ENCODE results near the gene LHX4.

The LHX4 gene

DNA sequence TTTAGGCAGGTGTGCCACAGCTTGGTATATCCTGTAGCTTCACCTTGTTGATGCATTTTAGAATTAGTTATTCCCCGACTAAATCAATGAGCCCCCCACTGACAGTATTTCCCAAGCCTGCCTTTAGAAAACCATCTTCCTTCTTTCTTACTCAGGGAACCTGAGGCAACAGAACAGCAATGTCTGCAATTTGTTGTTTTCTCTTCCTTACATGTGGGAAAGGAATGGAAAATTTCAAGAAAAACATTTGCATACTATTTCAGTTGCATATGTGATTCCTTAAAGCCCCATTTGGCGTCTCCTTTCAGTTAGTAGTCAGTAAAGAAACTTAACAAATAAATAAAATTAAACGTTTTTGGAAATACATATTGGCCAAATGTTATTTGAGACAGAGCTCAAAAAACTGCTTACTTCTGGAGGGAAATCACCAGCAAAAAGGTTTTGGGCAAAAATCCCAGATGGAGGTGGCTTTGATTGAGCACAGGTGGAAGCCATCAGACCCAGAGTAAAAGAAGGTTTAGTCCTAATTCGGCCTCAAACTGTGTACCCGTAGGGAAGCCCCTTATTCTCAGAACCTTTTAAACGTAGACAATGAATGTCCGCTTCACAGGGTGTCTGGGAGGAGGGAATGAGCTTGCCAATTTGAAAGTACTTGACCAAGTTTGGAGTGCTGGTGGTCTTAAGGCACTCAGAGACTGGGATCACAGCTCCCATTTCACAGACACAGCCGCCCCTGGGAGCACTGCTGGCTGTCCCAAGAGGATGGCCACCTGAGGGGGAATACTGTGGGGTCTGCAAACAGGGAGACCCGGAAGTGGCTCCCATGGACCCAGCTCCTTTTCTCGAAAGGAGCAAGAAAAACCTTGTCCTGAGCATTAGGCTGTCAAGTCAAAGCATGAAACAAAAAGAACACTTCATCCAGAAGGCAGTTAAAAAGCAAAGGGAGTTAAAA lies 9.4 kb downstream of the LHX4 start:
- in situ Hi-C loops (cut with MboI; ENCODE audit: low sequenced_read_pairs) = loop anchor here (10.0 kb wide), 1 partner anchor 175 kb away; no protein-coding TSS in a partner anchor

DNA sequence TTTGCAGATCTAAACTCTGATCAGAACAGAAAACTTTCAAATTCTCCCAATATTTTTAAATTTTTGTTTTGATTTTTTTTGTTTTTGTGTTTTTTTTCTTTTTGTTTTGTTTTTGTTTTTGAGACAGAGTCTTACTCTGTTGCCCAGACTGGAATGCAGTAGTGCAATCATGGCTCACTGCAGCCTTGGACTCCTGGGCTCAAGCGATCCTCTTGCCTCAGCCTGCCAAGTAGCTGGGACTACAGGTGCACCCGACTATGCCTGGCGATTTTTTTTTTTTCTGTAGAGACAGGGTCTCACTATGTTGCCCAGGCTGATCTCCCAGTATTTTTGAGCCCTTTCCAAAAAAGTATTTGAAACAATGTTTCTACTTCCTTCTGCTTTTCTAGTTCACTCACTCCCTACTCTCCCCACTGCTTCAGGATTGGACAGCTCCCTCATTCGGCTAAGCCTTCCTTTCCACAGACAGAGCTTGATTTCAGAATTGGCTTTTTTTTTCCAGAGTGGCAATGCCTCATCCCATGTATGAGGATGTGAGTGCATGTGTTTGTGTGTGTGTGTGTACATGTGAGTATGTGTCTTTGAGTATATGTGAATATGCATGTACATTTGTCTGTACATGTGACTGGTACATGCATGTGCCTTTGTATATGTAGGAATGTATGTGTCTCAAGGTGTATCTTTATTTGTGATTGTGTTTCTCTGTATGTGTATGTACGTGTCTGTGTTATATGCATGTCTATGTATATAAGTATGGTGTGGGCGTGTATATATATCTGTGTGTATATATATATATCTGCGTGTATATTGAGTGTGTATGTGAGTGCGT lies 11.9 kb downstream of the LHX4 start:
- in situ Hi-C loops (cut with MboI; ENCODE audit: low sequenced_read_pairs) = loop anchor here (10.0 kb wide), 1 partner anchor 173 kb away; no protein-coding TSS in a partner anchor

DNA sequence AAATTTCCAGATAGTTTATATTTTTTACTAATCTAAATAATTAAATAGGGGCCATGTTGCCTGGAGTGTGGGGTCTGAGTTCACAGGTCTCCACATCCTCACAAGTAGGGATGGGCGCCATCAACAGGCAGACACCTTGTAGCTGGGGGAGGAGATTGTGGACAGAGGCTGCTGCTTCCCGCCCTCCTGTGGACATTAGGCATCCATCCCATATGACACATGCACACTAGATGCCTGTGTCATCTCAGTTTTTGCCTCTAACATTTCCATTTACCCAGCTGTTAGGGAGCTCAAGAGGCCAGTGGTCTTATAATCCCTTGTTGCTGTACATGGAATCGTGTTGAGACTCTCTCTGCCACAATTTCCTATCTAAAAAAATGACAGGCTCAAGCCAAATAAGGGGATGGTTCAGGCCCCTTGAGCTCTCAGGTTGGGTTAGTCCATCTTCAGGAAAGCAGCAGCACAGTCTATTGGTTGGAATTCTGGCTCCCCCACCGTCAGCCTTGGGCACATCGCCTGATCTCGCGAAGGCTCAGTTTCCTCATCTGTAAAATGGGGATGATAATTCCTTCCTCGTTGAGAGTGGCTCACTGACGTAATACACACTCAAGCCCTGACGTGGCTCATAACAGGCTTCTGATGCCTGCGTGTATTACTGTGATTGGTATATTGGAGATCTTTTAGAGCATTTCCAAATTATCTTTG lies 13.6 kb downstream of the LHX4 start:
- in situ Hi-C loops (cut with MboI; ENCODE audit: low sequenced_read_pairs) = loop anchor here (10.0 kb wide), 1 partner anchor 171 kb away; no protein-coding TSS in a partner anchor

DNA sequence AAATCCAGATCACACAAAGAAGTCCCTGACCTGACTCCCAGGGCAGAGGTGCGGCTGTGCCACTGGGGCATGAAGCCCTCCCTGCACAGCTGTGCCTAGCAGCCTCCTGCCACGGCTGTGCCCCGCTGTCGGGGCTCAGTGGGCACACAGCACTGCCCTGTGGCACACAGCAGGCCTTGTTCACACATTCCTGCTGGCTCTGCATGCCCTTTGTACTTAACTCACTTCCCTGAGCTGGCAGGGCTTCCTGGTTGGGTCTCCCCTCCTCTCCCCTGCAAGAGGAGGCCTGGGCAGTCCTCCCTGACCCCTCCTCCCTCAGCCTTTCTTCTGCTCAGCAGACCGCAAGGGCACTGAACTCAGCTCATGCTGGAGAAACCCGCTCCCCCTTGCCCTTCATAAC lies 14.8 kb downstream of the LHX4 start:
- in situ Hi-C loops (cut with MboI; ENCODE audit: low sequenced_read_pairs) = loop anchor here (10.0 kb wide), 1 partner anchor 170 kb away; no protein-coding TSS in a partner anchor

- in situ Hi-C loops (cut with MboI; ENCODE audit: low sequenced_read_pairs) = loop anchor here (10.0 kb wide), 1 partner anchor 168 kb away; no protein-coding TSS in a partner anchor
Observed at GRCh38 chr1:180246579-180246978, 16.5 kb downstream of the LHX4 start.

- in situ Hi-C loops (cut with MboI; ENCODE audit: low sequenced_read_pairs) = loop anchor here (10.0 kb wide), 1 partner anchor 168 kb away; no protein-coding TSS in a partner anchor
Observed at GRCh38 chr1:180247061-180247460, 17.0 kb downstream of the LHX4 start.

DNA sequence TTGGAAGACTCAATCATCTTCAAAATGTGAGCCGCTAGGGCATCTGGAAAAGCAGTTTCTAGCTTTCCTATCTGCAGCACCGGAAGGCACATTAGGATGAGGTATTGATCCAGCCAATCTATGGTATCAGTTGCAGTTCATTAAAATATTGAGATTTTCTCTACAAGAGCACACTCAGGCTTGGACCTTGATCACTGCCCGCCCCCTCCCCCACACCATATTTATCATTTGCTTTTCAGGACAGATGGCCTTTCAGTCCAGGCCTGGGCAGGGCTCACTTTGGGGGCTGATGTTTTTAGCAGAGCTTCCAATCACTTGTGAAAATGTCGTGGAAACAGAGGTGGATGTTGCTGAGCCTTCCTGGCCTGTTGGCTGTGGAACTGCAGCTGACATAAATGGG lies 17.5 kb downstream of the LHX4 start:
- in situ Hi-C loops (cut with MboI; ENCODE audit: low sequenced_read_pairs) = loop anchor here (10.0 kb wide), 1 partner anchor 167 kb away; no protein-coding TSS in a partner anchor

DNA sequence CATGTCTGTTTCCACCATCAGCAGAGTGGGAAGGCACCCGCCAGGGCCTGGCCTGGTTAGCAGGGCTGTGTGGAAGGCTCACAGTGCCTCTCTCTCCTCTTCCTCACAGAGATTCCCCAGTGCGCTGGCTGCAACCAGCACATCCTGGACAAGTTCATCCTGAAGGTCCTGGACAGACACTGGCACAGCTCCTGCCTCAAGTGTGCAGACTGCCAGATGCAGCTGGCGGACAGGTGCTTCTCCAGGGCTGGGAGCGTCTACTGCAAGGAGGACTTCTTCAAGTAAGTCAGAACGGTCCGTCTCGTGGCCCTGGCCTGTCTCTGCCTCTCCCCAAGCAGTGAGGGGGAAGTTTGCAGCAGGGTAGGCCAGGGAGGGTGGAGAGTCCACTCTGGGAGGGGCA lies 18.1 kb downstream of the LHX4 start:
- in situ Hi-C loops (cut with MboI; ENCODE audit: low sequenced_read_pairs) = loop anchor here (10.0 kb wide), 1 partner anchor 167 kb away; no protein-coding TSS in a partner anchor

GRCh38 chr1:180248731-180249681 lies 18.9 kb downstream of the LHX4 start:
- in situ Hi-C loops (cut with MboI; ENCODE audit: low sequenced_read_pairs) = loop anchor here (10.0 kb wide), 1 partner anchor 166 kb away; no protein-coding TSS in a partner anchor

DNA sequence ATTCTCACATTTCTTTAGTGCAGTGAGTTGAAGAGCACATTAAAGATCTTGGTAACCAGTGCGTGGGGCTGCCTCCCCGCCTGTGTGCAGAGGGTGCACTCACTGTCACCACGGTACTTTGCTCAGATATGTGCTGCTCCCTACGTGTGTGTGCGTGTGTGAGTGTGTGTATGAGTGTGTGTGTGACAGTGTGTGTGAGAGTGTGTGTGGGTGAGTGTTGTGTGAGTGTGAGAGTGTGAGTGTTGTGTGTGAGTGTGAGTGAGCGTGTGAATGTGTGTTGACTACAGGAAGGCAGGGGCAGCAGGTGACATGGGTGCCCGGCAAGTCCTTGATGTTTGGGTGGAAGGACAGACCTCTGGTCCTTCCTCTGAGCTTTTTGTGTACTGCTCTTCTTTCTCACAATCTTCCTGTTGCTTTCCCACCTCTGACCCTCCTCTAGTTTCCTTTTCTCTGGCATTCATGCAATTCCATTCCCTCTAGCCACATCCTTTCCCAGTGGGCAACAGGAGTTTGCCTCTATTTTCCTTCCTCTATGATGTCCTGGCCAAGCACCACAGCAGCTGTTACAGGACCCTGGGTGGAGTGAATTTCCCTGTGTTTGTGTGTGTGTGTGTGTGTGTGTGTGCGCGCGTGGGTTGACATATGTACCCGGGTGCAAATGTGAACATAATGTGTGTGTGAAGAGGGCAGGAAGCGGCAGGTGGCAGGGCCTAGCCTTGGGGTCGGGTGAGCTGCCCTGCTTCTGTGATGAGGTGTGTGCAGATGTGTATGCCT lies 19.8 kb downstream of the LHX4 start:
- in situ Hi-C loops (cut with MboI; ENCODE audit: low sequenced_read_pairs) = loop anchor here (10.0 kb wide), 2 partner anchors 165 to 235 kb away; no protein-coding TSS in a partner anchor

DNA sequence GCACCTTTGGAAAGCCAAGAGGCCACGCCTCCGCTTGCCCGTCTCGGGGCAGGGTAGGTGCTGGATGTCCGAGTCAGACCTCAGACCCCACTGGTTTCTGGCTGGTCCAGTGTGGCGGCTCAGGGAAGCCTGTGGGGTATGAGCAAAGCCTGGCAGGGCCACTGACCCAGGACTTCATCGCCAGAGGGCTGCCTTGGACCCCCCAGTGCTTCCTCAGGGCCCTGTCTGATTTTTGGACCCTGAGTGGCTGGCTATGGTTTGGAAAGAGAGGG lies 20.4 kb downstream of the LHX4 start:
- in situ Hi-C loops (cut with MboI; ENCODE audit: low sequenced_read_pairs) = loop anchor here (10.0 kb wide), 1 partner anchor 234 kb away; no protein-coding TSS in a partner anchor

GRCh38 chr1:180250883-180251509 lies 20.9 kb downstream of the LHX4 start:
- in situ Hi-C loops (cut with MboI; ENCODE audit: low sequenced_read_pairs) = loop anchor here (10.0 kb wide), 1 partner anchor 234 kb away; no protein-coding TSS in a partner anchor

- in situ Hi-C loops (cut with MboI; ENCODE audit: low sequenced_read_pairs) = loop anchor here (10.0 kb wide), 1 partner anchor 233 kb away; no protein-coding TSS in a partner anchor
Observed at GRCh38 chr1:180251526-180252305, 21.7 kb downstream of the LHX4 start.

DNA sequence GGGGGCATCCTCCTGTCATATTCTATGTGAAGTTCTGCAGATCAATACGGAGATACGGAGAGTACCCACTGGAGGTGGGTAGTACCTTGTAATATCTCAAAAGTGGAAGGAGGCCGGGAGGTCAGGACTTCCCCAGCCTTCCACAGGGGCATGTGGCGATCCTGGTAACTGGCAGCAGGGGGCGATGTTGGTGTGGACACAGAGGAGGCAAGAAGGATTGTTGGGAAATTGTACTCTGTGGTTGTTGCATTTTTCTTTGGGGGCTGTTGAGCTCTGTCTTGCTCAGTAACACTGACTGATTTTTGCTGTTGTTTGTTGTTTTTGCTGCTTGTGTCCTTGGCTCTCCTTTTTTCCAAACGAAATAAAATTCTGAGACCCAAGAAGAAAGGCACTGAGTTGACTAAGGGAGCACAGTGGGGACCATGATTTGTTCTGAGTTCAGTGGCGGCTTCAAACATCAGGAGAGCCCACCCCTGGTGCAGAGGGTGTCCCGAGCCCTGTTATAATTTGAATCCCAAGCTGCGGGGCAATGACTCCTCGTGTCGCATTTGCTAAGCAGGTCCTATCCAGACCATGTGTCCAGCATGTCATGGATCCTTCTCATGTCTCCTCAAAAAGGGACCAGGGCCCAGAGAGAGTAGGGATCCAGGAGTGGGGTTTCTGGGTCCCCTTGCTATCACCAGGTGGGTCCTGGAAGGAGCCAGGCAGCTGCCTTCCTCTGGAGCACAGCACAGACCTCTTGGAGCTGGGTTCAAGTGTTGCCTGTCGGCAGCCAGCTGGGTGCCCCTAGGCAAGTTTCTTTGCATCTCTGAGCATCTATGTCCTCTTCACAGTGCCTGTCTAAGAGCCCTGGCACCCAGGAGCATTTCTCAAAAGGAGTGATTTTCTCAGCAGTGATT lies 22.8 kb downstream of the LHX4 start:
- in situ Hi-C loops (cut with MboI; ENCODE audit: low sequenced_read_pairs) = loop anchor here (10.0 kb wide), 1 partner anchor 232 kb away; no protein-coding TSS in a partner anchor

DNA sequence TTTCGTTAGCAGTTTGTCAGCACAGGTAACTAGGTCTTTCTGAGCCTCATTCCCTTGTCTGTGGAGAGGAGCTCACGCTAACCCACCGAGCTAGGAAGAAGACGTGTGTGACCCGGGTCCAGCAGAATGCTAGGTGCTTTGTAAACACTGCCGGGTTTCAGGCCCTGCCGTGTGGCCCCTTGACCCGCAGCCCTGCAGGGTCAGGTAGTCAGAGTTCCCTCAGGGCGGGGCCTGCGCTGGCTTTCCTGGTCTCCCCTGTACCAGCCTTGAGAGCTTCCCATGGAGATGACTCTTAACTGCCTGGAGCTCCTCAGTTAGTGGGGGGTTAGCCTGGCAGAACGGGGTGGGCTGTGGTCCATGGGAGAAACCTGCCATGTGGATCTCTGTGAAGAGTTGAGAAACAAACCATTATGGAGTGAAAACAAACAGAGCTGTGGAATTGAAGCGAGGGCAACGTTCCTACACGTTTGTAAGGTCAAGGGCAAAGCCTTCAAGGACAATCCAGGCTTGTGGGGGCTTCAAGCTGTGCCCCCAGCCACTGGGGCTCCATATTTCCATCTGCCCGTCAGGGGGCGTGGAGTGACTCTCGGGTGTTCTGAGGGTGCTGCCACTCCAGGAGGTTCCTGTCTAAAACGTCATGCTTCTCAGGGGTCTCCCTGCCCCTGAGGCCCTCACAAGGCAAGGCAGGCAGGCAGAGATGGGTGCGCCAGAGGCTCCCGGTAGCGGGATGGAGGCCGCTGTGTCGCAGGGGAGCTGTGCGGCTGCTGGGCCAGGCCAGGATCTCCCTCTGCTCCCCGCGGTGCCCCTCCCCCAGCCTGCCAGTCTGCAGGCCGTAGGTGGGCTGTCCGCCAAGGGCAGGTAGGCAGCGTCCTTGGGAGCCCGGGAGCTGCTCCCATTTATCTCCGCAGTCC lies 23.8 kb downstream of the LHX4 start:
- in situ Hi-C loops (cut with MboI; ENCODE audit: low sequenced_read_pairs) = loop anchor here (10.0 kb wide), 1 partner anchor 231 kb away; no protein-coding TSS in a partner anchor

Data from HL-60/S4 (cell line).